ENCODE measurements around the gene TBX15.

The TBX15 gene

GRCh38 chr1:119001181-119002027 lies 13.3 kb upstream of the TBX15 start:
- DNase-seq = no peak

- DNase-seq = no peak
These were observed 12.4 kb upstream of the TBX15 start for GRCh38 chr1:119000371-119001180.

- DNase-seq = no peak
These were observed 11.4 kb upstream of the TBX15 start for GRCh38 chr1:118999348-119000071.

GRCh38 chr1:118998171-118998570 lies 10.0 kb upstream of the TBX15 start:
- DNase-seq = no peak

- no peak for DNase-seq
These were observed 9.1 kb upstream of the TBX15 start for GRCh38 chr1:118997225-118997624.

- DNase-seq = no peak
These were observed 7.3 kb upstream of the TBX15 start for GRCh38 chr1:118995312-118996016.

GRCh38 chr1:118993700-118994026 lies 5.5 kb upstream of the TBX15 start:
- DNase-seq = no peak

- no peak for DNase-seq
These were observed 4.9 kb upstream of the TBX15 start for GRCh38 chr1:118992868-118993699.

- no peak for DNase-seq
These were observed 4.2 kb upstream of the TBX15 start for GRCh38 chr1:118992237-118992825.

- DNase-seq = no peak
These were observed 3.3 kb upstream of the TBX15 start for GRCh38 chr1:118991448-118991847.

- no peak for DNase-seq
These were observed 2.5 kb upstream of the TBX15 start for GRCh38 chr1:118990513-118991152.

GRCh38 chr1:118989878-118990378 lies 1.8 kb upstream of the TBX15 start:
- DNase-seq = no peak

GRCh38 chr1:118989006-118989815 lies 1.1 kb upstream of the TBX15 start:
- no peak for DNase-seq

GRCh38 chr1:118987468-118988185 lies 516 bp downstream of the TBX15 start:
- DNase-seq = no peak

- no peak for DNase-seq
These were observed 1.3 kb downstream of the TBX15 start for GRCh38 chr1:118986555-118987467.

GRCh38 chr1:118985640-118986554 lies 2.2 kb downstream of the TBX15 start:
- no peak for DNase-seq

All from cortex of kidney (tissue), 1 donor.